Measurements from ENCODE around the gene SMTNL2. TPM values are rescaled to one million over a fixed set of nuclear protein-coding genes. Genes with fewer than 3 reads are reported as not detected.

Gene SMTNL2
- total and polyA plus RNA-seq, 9 of the 15 experiments (the other 6 are each of a cell fraction or from before 2014, with no cell fraction given): not detected

DNA sequence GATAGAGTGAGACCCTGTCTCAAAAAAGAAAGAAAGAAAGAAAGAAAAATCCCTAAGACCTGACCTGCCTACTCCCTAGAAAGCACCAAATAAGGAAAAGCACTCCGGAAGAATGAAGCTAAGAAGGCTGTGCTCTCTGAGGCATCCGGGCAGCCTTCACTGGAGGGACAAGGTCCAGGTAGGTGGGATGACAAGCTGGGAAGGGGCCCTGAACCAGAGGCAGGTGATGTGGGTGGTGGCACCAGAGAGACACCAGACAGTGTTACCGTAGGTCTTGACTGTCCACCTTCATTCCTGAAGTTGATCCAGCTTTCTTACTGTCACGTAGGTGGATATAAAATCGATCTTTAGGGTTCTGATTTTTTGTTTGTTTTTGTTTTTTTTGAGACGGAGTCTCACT is 26.3 kb downstream of the SMTNL2 start:
- FAIRE-seq (no peak), ATAC-seq (no peak), DNase-seq (ENCODE audit: extremely low read depth in 1 of 4, low spot score in 3 of 4) (no peak)
- ChIA-PET POLR2A (interaction anchor here (0.6 to 1.2 kb wide), 2 partner anchors 10 to 451 kb away, joined by 3 read pairs; no protein-coding TSS in a partner anchor), CTCF (ENCODE audit: low intra/inter-chr PET ratio) (no interaction called here)
- Histone ChIP-seq H3K36me3 (ENCODE audit: control insufficient read depth, insufficient read depth, low read length) (no peaks in the 10 kb centered on the region), H3K79me2 (ENCODE audit: control insufficient read depth, insufficient read depth, low read length) (no peaks in the 10 kb centered on the region), H2AFZ (ENCODE audit: low read depth, low read length) (no peak overlapping the region), H3K4me3 (no peak overlapping the region), H3K9me1 (ENCODE audit: control insufficient read depth, insufficient read depth, low read length) (no peaks in the 10 kb centered on the region), H3K4me2 (ENCODE audit: insufficient read depth, low read length) (no peak overlapping the region), H3K27me3 (ENCODE audit: control insufficient read depth in 2 of 2, insufficient read depth in 2 of 2, low read length in 2 of 2) (peaks cover 20 to 39% of the 10 kb centered on the region in 2 experiments), H3K27ac (ENCODE audit: extremely low read depth, low read depth, low read length) (no peak overlapping the region), H4K20me1 (replicated peaks; ENCODE audit: control insufficient read depth, insufficient read depth, low read length) (0 out of 2 replicates have a peak, but pooled peaks cover 6% of the 10 kb centered on the region), H3K9ac (ENCODE audit: insufficient read depth in 1 of 2, low read depth in 2 of 2, low read length in 2 of 2) (no peak overlapping the region), H3K4me1 (replicated peaks in 1 of 2; ENCODE audit: control insufficient read depth in 2 of 2, insufficient read depth in 2 of 2, low read length in 2 of 2) (peaks cover 3 to 7% of the 10 kb centered on the region in 2 experiments; a peak in 3 of 5 replicates), H3K9me3 (replicated peaks; ENCODE audit: control insufficient read depth, insufficient read depth, low read depth, low read length) (no peaks in the 10 kb centered on the region)
- 7% methylated on average over 4 of the region's 6 CpGs for WGBS (ENCODE audit: insufficient coverage, low coverage, missing lambda C conversion rate)
- intact Hi-C loops (cut with micrococcal nuclease) (no loop called here), in situ Hi-C loops (cut with MboI) (no loop called here)
- BruUV-seq (replicated peaks): no TSS peak
- TF ChIP-seq, protein P1, sequence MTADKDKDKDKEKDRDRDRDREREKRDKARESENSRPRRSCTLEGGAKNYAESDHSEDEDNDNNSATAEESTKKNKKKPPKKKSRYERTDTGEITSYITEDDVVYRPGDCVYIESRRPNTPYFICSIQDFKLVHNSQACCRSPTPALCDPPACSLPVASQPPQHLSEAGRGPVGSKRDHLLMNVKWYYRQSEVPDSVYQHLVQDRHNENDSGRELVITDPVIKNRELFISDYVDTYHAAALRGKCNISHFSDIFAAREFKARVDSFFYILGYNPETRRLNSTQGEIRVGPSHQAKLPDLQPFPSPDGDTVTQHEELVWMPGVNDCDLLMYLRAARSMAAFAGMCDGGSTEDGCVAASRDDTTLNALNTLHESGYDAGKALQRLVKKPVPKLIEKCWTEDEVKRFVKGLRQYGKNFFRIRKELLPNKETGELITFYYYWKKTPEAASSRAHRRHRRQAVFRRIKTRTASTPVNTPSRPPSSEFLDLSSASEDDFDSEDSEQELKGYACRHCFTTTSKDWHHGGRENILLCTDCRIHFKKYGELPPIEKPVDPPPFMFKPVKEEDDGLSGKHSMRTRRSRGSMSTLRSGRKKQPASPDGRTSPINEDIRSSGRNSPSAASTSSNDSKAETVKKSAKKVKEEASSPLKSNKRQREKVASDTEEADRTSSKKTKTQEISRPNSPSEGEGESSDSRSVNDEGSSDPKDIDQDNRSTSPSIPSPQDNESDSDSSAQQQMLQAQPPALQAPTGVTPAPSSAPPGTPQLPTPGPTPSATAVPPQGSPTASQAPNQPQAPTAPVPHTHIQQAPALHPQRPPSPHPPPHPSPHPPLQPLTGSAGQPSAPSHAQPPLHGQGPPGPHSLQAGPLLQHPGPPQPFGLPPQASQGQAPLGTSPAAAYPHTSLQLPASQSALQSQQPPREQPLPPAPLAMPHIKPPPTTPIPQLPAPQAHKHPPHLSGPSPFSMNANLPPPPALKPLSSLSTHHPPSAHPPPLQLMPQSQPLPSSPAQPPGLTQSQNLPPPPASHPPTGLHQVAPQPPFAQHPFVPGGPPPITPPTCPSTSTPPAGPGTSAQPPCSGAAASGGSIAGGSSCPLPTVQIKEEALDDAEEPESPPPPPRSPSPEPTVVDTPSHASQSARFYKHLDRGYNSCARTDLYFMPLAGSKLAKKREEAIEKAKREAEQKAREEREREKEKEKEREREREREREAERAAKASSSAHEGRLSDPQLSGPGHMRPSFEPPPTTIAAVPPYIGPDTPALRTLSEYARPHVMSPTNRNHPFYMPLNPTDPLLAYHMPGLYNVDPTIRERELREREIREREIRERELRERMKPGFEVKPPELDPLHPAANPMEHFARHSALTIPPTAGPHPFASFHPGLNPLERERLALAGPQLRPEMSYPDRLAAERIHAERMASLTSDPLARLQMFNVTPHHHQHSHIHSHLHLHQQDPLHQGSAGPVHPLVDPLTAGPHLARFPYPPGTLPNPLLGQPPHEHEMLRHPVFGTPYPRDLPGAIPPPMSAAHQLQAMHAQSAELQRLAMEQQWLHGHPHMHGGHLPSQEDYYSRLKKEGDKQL (CRISPR knock-in tag; IDR thresholded peaks at IDR 0.05; ENCODE audit: borderline replicate concordance): no peak
- TF ChIP-seq, protein P2, sequence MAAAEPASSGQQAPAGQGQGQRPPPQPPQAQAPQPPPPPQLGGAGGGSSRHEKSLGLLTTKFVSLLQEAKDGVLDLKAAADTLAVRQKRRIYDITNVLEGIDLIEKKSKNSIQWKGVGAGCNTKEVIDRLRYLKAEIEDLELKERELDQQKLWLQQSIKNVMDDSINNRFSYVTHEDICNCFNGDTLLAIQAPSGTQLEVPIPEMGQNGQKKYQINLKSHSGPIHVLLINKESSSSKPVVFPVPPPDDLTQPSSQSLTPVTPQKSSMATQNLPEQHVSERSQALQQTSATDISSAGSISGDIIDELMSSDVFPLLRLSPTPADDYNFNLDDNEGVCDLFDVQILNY (CRISPR knock-in tag; IDR thresholded peaks at IDR 0.05): no peak
- TF ChIP-seq CAMTA2 (CRISPR knock-in tag; conservative IDR thresholded peaks at IDR 0.05) (no peak), NFATC3 (IDR thresholded peaks at IDR 0.05) (no peak), ZBED1 (IDR thresholded peaks at IDR 0.05) (no peak), CBFA2T3 (IDR thresholded peaks at IDR 0.05) (no peak), POLR2AphosphoS2 (IDR thresholded peaks at IDR 0.05; ENCODE audit: low read length) (no peak), HDGF (IDR thresholded peaks at IDR 0.05) (no peak), PTBP1 (IDR thresholded peaks at IDR 0.05; ENCODE audit: low read depth, low read length) (no peak), TAF7 (tag; IDR thresholded peaks at IDR 0.05) (no peak), IFI16 (CRISPR knock-in tag; IDR thresholded peaks at IDR 0.05) (no peak)
- TF ChIP-seq, protein P3, sequence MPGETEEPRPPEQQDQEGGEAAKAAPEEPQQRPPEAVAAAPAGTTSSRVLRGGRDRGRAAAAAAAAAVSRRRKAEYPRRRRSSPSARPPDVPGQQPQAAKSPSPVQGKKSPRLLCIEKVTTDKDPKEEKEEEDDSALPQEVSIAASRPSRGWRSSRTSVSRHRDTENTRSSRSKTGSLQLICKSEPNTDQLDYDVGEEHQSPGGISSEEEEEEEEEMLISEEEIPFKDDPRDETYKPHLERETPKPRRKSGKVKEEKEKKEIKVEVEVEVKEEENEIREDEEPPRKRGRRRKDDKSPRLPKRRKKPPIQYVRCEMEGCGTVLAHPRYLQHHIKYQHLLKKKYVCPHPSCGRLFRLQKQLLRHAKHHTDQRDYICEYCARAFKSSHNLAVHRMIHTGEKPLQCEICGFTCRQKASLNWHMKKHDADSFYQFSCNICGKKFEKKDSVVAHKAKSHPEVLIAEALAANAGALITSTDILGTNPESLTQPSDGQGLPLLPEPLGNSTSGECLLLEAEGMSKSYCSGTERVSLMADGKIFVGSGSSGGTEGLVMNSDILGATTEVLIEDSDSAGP (CRISPR knock-in tag; IDR thresholded peaks at IDR 0.05): no peak
- TF ChIP-seq, protein P4, sequence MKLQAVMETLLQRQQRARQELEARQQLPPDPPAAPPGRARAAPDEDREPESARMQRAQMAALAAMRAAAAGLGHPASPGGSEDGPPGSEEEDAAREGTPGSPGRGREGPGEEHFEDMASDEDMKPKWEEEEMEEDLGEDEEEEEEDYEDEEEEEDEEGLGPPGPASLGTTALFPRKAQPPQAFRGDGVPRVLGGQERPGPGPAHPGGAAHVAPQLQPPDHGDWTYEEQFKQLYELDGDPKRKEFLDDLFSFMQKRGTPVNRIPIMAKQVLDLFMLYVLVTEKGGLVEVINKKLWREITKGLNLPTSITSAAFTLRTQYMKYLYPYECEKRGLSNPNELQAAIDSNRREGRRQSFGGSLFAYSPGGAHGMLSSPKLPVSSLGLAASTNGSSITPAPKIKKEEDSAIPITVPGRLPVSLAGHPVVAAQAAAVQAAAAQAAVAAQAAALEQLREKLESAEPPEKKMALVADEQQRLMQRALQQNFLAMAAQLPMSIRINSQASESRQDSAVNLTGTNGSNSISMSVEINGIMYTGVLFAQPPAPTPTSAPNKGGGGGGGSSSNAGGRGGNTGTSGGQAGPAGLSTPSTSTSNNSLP (IDR thresholded peaks at IDR 0.05; ENCODE audit: borderline replicate concordance, low read depth, low read length): no peak
- TF ChIP-seq, protein P5, sequence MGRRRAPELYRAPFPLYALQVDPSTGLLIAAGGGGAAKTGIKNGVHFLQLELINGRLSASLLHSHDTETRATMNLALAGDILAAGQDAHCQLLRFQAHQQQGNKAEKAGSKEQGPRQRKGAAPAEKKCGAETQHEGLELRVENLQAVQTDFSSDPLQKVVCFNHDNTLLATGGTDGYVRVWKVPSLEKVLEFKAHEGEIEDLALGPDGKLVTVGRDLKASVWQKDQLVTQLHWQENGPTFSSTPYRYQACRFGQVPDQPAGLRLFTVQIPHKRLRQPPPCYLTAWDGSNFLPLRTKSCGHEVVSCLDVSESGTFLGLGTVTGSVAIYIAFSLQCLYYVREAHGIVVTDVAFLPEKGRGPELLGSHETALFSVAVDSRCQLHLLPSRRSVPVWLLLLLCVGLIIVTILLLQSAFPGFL (CRISPR knock-in tag; IDR thresholded peaks at IDR 0.05): no peak
